Measurements from ENCODE around the gene GTSF1L. TPM values are rescaled to one million over a fixed set of nuclear protein-coding genes. Genes with fewer than 3 reads are reported as not detected.

GTSF1L gene
- total and polyA plus RNA-seq, 2 experiments from 2014 or later: not detected

DNA sequence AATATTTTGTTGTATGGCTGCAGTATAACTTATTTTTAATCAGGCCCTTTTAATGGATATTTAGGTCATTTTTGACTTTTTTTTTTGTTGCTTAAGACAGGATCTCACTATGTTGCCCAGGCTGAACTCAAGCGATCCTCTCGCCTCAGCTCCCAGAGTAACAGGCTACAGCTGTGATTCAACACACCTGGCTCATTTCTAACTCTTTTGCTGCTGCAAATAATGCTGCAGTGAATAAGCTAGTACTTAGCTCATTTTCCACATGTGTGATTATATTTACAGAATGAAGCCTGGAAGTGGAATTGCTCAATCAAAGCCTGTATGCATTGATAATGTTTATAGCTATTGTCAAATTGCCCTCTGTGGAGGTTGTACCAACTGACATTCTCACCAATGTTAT is 1.1 kb downstream of the GTSF1L start:
- Histone ChIP-seq H3K4me1 (ENCODE audit: low read depth) (no peaks in the 10 kb centered on the region), H3K27ac (no peak overlapping the region), H3K27me3 (no peaks in the 10 kb centered on the region), H3K36me3 (no peaks in the 10 kb centered on the region), H3K4me3 (no peak overlapping the region), H3K9me3 (ENCODE audit: low read depth) (no peaks in the 10 kb centered on the region)
- TF ChIP-seq CTCF (IDR thresholded peaks at IDR 0.05; ENCODE audit: low read depth, low read length): no peak
- DNase-seq (ENCODE audit: low read depth in 1 of 2, low spot score in 1 of 2): no peak

- Histone ChIP-seq H3K4me3 (no peak overlapping the region), H3K36me3 (no peaks in the 10 kb centered on the region), H3K4me1 (ENCODE audit: low read depth) (no peaks in the 10 kb centered on the region), H3K9me3 (ENCODE audit: low read depth) (no peaks in the 10 kb centered on the region), H3K27me3 (no peaks in the 10 kb centered on the region), H3K27ac (no peak overlapping the region)
- DNase-seq (ENCODE audit: low read depth in 1 of 2, low spot score in 1 of 2): no peak
- TF ChIP-seq CTCF (IDR thresholded peaks at IDR 0.05; ENCODE audit: low read depth, low read length): no peak
Observed at GRCh38 chr20:43724383-43724782, 2.4 kb downstream of the GTSF1L start.

- H3K4me1 ChIP-seq (ENCODE audit: low read depth): no peaks in the 10 kb centered on the region
- no peaks in the 10 kb centered on the region for H3K27me3 ChIP-seq
- no peaks in the 10 kb centered on the region for H3K9me3 ChIP-seq (ENCODE audit: low read depth)
- no peak overlapping the region for H3K27ac ChIP-seq
- no peak for DNase-seq (ENCODE audit: low read depth in 1 of 2, low spot score in 1 of 2)
- no peaks in the 10 kb centered on the region for H3K36me3 ChIP-seq
- TF ChIP-seq CTCF (IDR thresholded peaks at IDR 0.05; ENCODE audit: low read depth, low read length): no peak
- H3K4me3 ChIP-seq: no peak overlapping the region
Observed at GRCh38 chr20:43723735-43724134, 3.1 kb downstream of the GTSF1L start.

GRCh38 chr20:43723186-43723585 is 3.6 kb downstream of the GTSF1L start:
- Histone ChIP-seq H3K9me3 (ENCODE audit: low read depth) (no peaks in the 10 kb centered on the region), H3K36me3 (no peaks in the 10 kb centered on the region), H3K27me3 (no peaks in the 10 kb centered on the region), H3K27ac (no peak overlapping the region), H3K4me3 (no peak overlapping the region), H3K4me1 (ENCODE audit: low read depth) (no peaks in the 10 kb centered on the region)
- no peak for TF ChIP-seq CTCF (IDR thresholded peaks at IDR 0.05; ENCODE audit: low read depth, low read length)
- DNase-seq (ENCODE audit: low read depth in 1 of 2, low spot score in 1 of 2): no peak

DNA sequence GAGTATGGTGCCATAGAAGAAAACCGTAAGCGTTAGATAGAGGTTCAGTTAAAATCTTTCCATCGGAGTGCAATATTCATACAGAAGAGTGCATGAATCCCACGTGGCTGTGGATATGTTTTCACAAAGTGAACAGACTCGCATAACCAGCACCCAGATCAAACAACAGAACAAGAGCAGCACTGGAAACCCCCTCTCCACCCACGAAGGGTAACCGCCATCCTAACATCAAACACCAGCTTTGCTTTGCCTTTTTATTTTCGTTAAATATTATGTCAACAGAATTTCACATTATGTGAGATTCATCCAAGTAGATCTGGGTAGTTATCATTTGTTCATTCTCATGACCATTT is 4.7 kb downstream of the GTSF1L start:
- Histone ChIP-seq H3K4me1 (ENCODE audit: low read depth) (no peaks in the 10 kb centered on the region), H3K4me3 (no peak overlapping the region), H3K9me3 (ENCODE audit: low read depth) (no peaks in the 10 kb centered on the region), H3K27me3 (no peaks in the 10 kb centered on the region), H3K27ac (no peak overlapping the region), H3K36me3 (no peaks in the 10 kb centered on the region)
- DNase-seq (ENCODE audit: low read depth in 1 of 2, low spot score in 1 of 2): no peak
- no peak for TF ChIP-seq CTCF (IDR thresholded peaks at IDR 0.05; ENCODE audit: low read depth, low read length)
